Tibial nerve (tissue), 3 donors: ENCODE measurements around the gene NCKAP1.
"Not testable (repeated sequence)": the region's sequence is repeated elsewhere in the genome, so short reads cannot be mapped to it uniquely, and the experiment has no call there.

Experiments used
- EP300 ChIP-seq, 2 donors: sonication (generic); formaldehyde crosslinking; IDR thresholded peaks; one replicate each; pipeline ENCODE4 v1.6.1; 2017; ENCODE audit warnings: antibody characterized with exemption in 2 of 2, mild to moderate bottlenecking in 1 of 2
- POLR2A ChIP-seq, 2 donors: fragments of 450-650 bp; IDR thresholded peaks; one replicate each; pipeline ENCODE4 v1.6.1; 2017; ENCODE audit warnings: antibody characterized with exemption in 2 of 2, mild to moderate bottlenecking in 2 of 2, moderate library complexity in 2 of 2

GRCh38 chr2:183017845-183018244 is 20.4 kb downstream of the NCKAP1 start:
- TF ChIP-seq EP300, POLR2A (IDR thresholded peaks at IDR 0.05): not testable (repeated sequence)
